HG03060 (cell line): ENCODE measurements around the gene ACP5.
A peak's percentile ranks its signal among the peaks of the same experiment; 100 is the strongest.

Experiments
- ATAC-seq: cut with Tn5 transposase; IDR thresholded peaks from one replicate; pipeline ENCODE4 v1.9.1; 2021; ENCODE audit warnings: low read depth, moderate number of reproducible peaks; ENCODE audit not compliant: unreplicated experiment

Gene ACP5

DNA sequence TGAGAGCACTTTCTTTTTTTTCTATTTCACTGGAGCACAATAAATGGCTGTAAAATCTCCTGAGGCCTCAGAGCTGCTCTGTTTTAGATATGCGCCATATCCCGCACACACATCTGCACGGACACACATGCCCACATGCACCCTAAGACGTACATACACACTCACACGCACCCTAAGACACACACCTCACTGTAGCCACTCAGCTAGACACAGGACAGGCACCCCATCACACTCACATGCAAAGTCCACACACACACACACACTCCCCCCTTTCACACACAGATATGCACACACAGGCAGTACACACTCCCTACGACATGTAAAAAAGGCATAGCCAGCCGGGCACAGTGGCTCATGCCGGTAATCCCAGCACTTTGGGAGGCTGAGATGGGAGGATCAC is 27.2 kb downstream of the ACP5 start:
- no peak for ATAC-seq

DNA sequence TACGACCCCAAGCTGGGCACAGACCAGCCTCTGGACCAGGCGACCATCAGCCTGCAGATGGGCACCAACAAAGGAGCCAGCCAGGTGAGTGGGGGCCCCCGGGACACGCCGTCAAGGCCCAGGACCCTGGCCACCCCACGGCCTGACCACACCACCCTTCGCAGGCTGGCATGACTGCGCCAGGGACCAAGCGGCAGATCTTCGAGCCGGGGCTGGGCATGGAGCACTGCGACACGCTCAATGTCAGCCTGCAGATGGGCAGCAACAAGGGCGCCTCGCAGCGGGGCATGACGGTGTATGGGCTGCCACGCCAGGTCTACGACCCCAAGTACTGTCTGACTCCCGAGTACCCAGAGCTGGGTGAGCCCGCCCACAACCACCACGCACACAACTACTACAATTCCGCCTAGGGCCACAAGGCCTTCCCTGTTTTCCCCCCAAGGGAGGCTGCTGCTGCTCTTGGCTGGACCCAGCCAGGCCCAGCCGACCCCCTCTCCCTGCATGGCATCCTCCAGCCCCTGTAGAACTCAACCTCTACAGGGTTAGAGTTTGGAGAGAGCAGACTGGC is 28.0 kb downstream of the ACP5 start:
- ATAC-seq, result no peak

DNA sequence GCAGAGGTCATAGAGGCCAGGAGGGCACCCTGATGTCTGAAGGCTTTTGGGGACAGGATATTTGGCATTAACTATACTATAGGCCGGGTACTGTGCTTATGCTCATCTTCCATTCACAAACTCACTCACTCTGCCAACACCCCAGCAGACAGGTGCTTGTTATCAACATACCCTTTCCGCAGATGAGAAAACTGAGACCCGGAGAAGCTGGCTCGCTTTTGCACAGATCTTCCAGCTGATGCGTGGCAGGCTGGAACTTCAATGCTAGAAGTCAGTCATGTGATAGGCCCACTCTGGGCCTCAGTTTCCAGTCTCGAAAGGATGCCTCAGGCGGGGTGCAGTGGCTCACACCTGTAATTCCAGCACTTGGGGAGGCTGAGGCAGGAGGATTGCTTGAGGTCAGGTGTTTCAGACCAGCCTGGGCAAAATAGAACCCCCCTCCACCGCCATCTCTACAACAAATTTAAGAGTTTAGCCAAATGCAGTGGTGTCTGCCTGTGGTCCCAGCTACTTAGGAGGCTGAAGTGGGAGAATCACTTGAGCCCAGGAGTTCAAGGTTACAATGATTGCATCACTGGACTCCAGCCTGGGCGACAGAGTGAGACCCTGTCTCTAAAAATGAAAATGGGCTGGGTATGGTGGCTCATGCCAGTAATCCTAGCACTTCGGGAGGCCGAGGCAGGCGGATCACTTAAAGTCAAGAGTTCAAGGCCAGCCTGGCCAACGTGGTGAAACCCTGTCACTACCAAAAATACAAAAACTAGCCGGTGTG is 29.3 kb downstream of the ACP5 start:
- no peak for ATAC-seq

DNA sequence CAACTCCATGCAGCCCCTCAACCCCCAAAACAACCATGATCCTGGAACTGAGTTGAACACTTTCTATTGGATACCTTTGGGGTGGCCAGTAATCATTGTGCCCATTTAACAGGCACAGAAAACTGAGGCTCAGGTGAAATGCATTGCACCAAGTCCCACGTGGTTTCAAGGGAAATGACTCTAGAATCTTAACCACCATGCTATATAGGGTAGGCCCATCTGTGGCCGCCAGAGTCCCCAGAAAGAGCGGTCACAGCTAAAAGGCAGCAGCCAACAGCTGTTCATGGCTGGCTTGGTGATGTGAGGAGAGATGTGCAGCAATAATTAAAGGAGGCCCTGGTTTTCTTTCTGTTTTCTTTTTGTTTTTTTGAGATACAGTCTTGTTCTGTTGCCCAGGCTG is 36.2 kb downstream of the ACP5 start:
- ATAC-seq, result no peak

DNA sequence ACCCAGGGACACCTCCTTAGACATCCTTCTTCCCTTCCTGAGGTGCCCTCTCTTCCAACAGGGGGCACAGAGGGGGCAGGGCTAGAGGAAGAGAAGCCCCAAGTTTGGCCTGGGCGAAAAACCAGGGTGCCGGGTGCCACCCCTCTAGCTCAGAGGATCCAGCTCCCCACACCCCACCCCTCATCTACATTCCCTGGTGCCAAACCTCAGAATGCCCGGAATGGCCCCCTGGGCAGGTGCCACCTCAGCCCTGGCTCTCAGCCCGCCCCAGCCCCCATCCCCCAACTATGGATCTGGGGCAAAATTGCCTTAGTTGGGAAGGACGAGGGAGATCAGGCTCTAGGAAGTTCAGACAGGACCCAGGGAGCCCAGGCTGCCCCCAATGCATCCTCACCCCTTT is 36.8 kb downstream of the ACP5 start:
- ATAC-seq, result no peak

DNA sequence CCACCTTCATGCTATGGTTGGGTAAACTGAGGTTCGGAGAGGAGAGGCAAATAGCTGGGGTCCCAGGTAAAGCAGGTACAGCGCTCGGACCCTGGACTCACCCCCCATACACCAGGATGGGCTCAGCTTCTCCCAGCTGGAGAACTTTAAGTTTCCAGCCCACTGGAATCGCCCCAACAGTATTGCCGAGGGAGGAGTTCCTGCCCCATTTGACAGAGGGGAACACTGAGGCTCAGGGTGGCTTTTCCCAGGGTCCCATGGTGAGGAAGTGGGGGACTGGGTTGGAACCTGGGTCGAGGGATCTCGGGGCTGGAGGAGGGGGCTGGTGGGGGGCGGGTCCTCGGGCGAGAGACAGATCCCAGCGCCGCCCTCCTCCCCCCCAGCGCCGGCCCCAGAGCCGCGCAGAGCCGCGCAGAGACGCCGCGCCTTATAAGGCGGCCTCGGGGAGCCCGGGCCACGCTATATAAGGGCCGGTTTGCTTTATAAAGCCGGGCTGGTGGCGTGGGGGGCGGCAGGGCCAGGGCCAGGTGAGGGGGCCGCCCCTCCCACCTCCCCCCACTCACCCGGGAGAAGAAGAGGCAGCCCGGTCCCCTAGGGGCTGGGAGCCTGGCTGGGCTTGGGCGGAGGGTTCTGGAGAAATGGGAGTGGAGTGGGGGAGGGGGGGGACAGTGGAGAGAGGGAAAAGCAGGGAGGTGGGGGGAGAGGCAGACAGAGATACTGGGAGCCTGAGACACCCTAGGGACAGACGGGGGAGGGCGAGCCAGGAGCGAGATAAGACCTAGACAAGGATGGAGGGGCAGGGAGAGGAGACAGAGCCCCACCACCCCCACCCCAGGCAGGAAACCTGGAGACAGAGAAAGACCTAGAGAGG is 37.7 kb downstream of the ACP5 start:
- ATAC-seq, result no peak

DNA sequence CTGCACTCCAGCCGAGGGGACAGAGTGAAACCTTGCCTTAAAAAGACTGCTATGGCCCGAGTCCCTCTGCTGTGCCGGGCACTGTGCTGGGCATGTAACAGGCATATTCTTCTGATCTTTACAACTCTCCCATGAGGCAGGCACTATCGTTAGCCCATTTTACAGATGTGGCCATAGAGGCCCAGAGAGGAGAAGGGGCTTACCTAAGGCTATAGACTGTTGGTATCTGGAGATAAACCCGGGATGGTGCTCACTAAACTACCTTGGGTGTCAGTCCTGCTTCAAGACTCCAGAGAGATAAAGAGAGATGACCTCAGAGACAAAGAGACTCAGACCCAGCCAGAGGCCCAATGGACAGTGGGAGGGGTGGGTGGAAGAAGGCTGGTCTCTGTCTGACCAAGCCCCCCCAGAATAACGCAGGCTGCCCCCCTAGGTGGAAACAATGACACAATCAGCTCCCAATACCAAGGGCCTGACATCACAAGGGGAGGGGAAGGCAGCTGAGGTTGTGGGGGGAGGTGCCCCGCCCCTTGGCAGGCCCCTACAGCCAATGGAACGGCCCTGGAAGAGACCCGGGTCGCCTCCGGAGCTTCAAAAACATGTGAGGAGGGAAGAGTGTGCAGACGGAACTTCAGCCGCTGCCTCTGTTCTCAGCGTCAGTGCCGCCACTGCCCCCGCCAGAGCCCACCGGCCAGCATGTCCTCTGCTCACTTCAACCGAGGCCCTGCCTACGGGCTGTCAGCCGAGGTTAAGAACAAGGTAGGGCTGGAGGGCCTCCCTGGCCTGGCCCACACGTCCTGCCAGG is 39.0 kb downstream of the ACP5 start, which contains the start of gene CNN1:
CNN1 (plus strand) TSS at position 620 of the 805 bp plus-strand sequence; CDS start at position 697, 77 bp downstream.
- ATAC-seq, result no peak

DNA sequence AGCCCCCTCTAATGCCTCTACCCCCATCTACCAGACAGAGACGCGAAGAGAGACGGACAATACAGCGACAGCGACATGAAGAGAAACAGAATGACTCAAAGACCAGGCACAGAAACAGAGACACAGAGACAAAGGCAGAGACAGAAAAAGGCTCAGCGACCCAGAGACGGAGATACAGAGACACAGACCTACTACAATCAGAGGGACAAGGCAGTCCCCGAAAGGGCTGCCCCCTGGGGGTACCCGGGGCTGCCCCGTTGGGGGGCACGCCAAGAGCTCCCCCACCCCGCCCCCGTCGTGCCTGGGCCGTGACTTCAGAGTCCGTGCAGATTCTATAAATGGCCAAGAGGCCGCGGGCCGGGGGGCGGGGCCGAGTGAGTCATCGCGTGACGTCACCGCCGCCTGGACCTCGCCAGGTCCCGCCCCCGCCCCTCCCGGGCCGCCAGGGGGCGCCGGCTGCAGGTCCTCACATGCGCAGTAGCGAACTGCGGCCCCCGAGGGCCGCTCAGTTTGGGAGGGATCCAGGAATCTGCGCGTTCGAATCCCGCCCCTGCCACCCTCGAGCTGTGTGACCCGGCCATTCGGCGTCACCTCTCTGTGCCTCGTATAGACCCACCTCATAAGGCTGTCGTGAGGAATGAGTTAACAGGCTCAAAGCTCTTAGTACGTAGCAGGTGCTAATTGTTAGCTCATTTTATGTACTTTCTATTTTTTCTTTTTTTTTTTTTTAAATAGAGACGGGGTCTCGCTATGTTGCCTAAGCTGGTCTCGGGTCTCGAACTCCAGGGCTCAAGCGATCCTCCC is 41.5 kb downstream of the ACP5 start:
- ATAC-seq, result no peak

DNA sequence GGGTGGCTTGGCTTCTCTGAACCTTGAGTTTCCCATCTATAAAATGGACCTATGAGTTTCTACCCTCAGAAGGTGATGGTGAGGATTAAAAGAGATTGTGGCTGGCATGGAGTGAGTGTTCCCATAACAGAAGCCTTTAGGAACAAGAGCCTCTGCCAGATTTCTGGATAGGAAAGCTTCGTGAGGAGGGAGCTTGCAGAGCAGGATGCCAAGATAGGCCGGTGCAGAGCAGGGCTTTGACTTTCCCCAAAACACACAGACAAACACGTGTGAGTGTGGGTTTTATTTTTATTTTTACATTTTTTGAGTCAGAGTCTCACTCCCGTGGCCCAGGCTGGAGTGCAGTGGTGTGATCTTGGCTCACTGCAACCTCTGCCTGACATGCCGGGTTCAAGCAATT is 42.5 kb downstream of the ACP5 start:
- no peak for ATAC-seq

DNA sequence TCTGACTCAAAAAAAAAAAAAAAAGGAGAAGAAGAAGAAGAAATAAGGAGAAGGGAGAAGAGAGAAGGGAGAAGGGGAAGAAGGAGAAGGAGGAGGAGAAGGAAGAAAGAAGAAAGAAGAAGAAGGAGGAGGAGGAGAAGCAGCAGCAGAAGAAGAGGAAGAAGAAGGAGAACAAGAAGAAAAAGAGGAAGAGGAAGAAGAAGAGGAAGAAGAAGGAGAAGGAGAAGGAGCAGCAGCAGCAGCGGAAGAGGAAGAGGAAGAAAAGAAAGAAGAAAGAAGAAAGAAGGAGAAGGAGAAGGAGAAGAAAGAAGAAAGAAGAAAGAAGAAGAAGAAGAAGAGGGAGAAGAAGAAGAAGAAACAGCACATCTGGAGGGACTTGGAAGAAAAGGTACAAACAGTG is 42.9 kb downstream of the ACP5 start:
- ATAC-seq, result no peak

DNA sequence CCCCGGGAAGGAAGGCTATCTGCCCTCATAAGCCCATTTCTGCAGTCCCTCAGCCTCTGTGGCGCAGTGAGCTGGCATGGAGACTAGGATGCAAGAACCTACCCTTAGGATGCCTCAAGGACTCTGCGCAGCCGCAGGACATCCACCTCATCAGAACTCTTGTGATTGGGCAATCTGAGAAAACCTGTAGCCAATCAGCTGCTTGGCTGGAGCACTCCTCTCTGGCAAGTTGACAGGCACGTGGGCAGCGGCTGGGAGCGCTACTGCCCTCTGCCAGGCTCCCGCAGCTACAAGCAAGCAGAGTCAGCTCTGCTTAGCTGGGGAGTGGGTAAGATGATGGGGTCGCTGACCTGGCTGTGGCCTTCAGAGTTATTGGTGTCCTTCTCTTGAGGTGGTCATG is 47.0 kb downstream of the ACP5 start:
- no peak for ATAC-seq

DNA sequence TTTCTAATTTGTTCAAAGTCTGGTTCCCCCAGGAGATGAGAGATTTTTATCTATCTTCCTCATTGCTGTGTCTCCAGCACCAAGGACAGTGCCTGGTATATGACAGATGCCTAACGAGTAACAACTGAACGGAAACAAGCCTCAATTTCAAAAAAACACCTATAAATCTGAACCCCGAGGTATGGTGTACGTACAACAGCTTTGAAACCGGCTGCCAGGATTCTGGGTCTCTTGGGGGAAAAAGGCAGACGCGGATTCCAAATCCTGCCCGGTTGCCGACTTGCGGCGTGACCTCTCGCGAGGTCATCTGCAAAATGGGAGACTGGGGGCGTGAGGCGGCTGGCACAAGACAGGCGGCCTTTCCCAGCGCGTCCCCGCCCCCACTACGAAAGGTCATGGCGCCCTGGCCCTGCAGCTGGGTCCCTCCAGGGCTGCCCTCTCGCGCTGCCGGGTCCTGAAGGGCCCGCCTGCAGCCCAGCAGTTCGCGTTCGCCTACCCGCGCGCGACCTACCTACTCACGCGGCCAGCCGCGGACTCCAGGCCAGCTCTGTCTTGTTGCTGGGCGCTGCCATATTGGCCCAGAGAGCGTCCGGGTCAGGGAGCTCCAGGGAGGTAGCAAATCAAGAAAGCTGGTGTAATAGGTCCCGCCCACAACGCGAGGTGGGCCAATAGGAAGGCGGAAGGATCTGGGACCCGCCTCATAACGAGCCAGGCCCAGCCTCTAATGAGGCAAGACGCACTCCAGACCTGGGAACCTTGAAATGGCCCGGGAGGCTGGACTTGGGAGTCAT is 48.7 kb downstream of the ACP5 start, which contains the start of gene ECSIT:
ECSIT (minus strand) TSS at position 584 of the 791 bp plus-strand sequence. CDS start 9,964 bp downstream, outside the sequence.
- ATAC-seq, result peak; percentile 82
